ENCODE measurements around the gene BCORL1.

The BCORL1 gene

DNA sequence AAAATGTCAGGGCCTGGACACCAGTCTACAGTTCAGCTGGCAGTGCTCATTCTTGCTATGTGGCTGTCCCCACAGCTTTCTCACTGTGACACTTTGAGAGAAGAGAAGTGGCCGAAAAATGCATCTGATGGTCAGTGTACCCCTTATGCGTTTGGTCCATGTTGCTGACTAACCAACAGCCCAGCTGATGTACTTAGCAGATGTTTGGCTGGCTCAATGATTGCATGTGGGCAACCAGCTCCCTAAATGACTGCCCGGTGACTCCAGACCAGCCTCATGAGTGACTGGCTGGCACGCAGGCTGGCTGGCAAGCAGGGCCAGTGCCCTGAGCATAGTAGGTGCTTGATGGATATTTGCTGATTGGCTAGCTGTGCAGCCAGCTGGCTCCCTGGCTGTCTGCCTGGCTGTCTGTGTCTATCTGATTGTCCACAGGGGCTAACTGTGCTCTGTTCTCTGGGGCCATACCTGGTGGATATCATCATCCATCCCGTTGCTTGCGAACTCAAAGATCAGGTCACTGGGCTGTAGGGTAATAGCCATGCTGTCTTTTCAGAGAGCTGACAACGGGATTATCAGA lies 98.4 kb downstream of the BCORL1 start:
- TF ChIP-seq, protein P1, sequence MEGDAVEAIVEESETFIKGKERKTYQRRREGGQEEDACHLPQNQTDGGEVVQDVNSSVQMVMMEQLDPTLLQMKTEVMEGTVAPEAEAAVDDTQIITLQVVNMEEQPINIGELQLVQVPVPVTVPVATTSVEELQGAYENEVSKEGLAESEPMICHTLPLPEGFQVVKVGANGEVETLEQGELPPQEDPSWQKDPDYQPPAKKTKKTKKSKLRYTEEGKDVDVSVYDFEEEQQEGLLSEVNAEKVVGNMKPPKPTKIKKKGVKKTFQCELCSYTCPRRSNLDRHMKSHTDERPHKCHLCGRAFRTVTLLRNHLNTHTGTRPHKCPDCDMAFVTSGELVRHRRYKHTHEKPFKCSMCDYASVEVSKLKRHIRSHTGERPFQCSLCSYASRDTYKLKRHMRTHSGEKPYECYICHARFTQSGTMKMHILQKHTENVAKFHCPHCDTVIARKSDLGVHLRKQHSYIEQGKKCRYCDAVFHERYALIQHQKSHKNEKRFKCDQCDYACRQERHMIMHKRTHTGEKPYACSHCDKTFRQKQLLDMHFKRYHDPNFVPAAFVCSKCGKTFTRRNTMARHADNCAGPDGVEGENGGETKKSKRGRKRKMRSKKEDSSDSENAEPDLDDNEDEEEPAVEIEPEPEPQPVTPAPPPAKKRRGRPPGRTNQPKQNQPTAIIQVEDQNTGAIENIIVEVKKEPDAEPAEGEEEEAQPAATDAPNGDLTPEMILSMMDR (conservative IDR thresholded peaks at IDR 0.05): no peak
- no peak overlapping the region for H3K27ac ChIP-seq

DNA sequence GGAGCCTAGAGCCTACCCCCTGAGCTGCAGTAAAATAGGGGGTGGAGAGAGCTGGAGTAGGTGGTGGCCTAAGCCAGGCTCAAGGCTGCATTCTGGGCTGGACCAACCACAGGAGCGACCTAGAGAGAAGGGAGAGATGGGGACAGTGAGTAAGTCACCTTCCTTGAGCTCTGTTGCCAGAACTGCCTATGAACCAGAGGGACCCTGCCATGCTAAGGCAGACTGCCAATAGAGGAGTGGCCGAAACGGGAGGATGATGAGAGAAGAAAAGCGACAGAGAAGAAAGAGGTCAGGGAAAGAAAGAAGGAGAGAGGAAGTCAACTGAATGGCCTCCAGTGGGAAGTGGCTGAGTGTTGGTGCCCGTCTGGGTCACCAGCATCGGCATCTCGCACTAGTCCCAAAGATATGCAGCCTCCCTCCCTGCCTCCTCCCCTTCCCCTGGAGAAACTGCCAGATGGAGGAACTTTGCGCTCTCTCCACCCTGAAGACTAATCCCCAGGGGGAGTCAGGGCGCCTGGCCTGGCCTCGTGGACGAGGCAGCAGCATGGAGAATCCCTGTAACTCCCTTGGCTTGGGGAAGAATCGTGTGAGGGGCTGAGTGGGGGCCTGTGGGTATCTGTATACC lies 99.1 kb downstream of the BCORL1 start:
- TF ChIP-seq, protein P1 (conservative IDR thresholded peaks at IDR 0.05): no peak
- no peak overlapping the region for H3K27ac ChIP-seq

DNA sequence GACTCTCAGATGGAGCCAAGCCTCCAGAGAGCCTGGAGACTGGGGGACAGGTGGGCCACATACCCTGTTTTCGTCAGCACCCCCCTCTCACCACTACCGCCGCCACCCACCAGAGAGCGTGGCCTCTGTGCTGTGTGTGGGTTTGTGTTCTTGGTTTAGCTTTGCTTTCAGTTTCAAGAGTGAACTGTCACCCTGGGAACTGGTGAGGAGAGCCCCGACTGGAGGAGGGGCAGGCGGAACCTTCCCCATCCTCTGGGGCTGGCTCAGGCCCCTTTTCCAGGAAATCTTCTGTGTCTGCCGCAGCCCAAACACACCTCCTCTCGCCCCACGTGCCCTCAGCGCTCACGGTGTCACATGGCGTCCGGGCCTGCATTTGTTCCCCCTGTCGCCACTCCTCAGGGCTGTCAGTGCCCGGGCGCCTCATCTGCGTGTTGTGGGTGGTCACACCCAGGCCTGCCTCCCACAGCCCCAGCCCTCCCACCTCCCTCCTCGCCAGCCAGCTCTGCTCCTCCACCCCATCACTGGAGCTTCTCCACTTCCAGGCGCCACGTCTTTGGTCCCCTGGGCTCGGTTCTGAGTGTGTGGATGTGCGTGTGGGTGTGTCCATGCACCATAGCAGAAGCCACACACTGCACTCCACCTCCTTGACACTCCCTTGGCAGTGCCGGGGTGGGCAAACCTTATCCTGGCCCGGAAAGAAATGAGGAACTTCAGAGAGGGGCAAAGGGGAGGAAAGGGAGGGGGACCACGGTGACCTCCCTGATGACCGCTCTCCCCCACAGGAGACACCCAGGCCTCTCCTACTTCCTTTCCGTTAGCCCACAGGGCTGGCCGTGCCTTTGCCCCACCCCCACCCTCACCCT lies 100.0 kb downstream of the BCORL1 start:
- H3K27ac ChIP-seq: no peak overlapping the region
- TF ChIP-seq, protein P1 (conservative IDR thresholded peaks at IDR 0.05): no peak

DNA sequence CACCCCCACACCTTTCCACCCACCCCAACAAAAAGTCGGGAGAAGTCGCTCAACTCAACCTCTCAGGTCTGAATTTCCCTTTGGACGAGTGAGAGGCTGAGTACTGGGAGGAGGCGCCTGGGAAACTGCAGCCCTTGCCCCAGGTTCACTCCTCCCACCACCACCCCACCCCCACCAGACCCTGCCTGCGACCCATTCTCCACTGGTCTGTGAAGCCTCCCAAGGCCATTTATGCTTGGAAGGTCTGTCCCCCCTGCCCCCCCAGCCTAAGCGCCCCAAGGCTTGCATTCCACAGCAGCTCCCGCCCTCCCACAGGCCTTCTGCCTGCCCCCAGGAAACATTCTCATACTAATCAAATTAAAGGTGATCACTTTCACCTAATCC lies 100.7 kb downstream of the BCORL1 start:
- TF ChIP-seq, protein P1 (conservative IDR thresholded peaks at IDR 0.05): no peak
- no peak overlapping the region for H3K27ac ChIP-seq

DNA sequence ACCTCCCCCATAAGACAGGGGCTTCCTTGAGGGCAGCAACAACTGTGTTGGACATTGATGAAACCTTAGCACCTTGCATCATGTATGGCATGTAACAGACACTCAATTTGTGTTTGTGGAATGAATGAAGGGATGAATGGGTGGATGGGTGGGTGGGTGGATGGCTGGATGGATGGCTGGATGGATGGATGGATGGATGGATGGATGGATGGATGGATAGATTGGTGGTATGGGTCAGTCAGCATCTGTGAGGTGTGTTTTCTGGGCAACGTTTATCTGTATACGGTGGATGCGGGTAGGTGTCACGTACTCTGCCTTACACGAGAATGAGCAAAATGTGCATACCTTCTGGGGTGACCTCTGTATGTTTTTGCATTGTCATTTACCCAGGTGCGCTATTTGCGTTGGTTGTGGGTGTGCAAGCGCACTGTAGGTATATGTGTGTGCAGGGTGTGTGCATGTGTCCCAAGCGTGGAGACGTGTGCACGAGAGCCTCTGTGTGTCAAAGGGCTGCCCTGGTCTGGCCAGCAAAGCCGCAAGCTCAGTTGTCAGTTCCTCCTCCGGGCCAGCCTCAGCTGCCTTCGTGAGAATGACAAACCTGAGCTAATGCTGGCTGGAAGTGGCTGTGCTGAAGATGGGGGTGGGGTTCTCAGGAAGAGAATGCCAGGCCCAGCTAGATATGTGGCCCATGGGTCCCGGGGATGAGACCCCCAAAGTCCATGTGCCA lies 101.4 kb downstream of the BCORL1 start:
- no peak overlapping the region for H3K27ac ChIP-seq
- TF ChIP-seq, protein P1 (conservative IDR thresholded peaks at IDR 0.05): no peak

DNA sequence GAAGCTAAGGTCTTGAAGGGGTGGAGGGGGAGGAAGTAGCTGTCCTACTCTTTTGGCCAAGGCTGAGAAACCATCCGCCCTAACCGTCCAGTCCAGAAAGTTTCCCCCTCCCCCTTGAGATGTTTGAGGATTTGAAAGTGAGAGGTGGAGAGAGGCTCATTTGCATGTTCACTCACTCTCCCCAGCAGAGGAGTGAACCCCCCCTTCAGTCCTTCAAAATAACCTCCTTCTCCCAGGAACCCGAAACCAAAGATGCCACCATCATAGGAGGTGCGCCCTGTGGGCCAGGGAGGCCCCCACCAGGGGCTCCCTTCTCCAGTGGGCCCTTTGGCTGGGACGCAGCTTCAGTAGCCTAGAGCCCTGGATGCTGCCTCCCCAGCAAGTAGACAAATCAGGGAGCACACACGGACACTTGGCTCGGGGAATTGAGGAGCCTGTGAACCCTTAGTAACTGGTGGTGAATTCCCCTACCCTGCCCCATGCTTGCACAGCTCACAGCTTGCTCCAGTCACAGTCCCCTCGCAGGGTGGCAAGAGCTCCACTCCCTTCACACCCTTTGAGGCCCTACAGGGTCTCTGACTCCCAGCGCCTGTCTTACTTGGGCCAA lies 102.3 kb downstream of the BCORL1 start:
- H3K27ac ChIP-seq: no peak overlapping the region
- TF ChIP-seq, protein P1 (conservative IDR thresholded peaks at IDR 0.05): no peak
